ENCODE results near the gene SLC28A1.
A peak's percentile ranks its signal among the peaks of the same experiment; 100 is the strongest.

The SLC28A1 gene

GRCh38 chr15:84888639-84889038 is 4.2 kb downstream of the SLC28A1 start:
- TF ChIP-seq CTCF (IDR thresholded peaks at IDR 0.05; ENCODE audit: low read depth, low read length): no peak

GRCh38 chr15:84889313-84889990 is 5.0 kb downstream of the SLC28A1 start:
- DNase-seq: peak; percentile 30
- TF ChIP-seq CTCF (IDR thresholded peaks at IDR 0.05; ENCODE audit: low read depth, low read length): no peak
- Histone ChIP-seq H3K27ac (peak overlapping the region; percentile 63), H3K4me3 (ENCODE audit: low read depth, low read length) (no peak overlapping the region), H3K27me3 (ENCODE audit: insufficient read depth, low read depth, severe bottlenecking) (no peaks in the 10 kb centered on the region), H3K9me3 (ENCODE audit: severe bottlenecking) (no peaks in the 10 kb centered on the region), H3K36me3 (no peaks in the 10 kb centered on the region)

More at GRCh38 chr15:84888639-84889038, 4.2 kb downstream of the SLC28A1 start:
- H3K4me3 ChIP-seq (ENCODE audit: low read depth, low read length): no peak overlapping the region
- H3K27ac ChIP-seq: peak overlapping the region; percentile 63
- peak; percentile 83 for DNase-seq
- H3K27me3 ChIP-seq (ENCODE audit: insufficient read depth, low read depth, severe bottlenecking): no peaks in the 10 kb centered on the region
- H3K36me3 ChIP-seq: no peaks in the 10 kb centered on the region
- no peaks in the 10 kb centered on the region for H3K9me3 ChIP-seq (ENCODE audit: severe bottlenecking)

GRCh38 chr15:84889991-84890669 is 5.7 kb downstream of the SLC28A1 start:
- DNase-seq: no peak
- TF ChIP-seq CTCF (IDR thresholded peaks at IDR 0.05; ENCODE audit: low read depth, low read length): no peak
- no peaks in the 10 kb centered on the region for H3K36me3 ChIP-seq
- H3K9me3 ChIP-seq (ENCODE audit: severe bottlenecking): no peaks in the 10 kb centered on the region
- H3K4me3 ChIP-seq (ENCODE audit: low read depth, low read length): no peak overlapping the region
- no peaks in the 10 kb centered on the region for H3K27me3 ChIP-seq (ENCODE audit: insufficient read depth, low read depth, severe bottlenecking)
- H3K27ac ChIP-seq: no peak overlapping the region

GRCh38 chr15:84890670-84891162 is 6.3 kb downstream of the SLC28A1 start:
- H3K9me3 ChIP-seq (ENCODE audit: severe bottlenecking): no peaks in the 10 kb centered on the region
- H3K4me3 ChIP-seq (ENCODE audit: low read depth, low read length): no peak overlapping the region
- no peak for TF ChIP-seq CTCF (IDR thresholded peaks at IDR 0.05; ENCODE audit: low read depth, low read length)
- DNase-seq: no peak
- no peaks in the 10 kb centered on the region for H3K27me3 ChIP-seq (ENCODE audit: insufficient read depth, low read depth, severe bottlenecking)
- H3K27ac ChIP-seq: no peak overlapping the region
- no peaks in the 10 kb centered on the region for H3K36me3 ChIP-seq

- no peaks in the 10 kb centered on the region for H3K36me3 ChIP-seq
- H3K27ac ChIP-seq: no peak overlapping the region
- no peak for TF ChIP-seq CTCF (IDR thresholded peaks at IDR 0.05; ENCODE audit: low read depth, low read length)
- no peak overlapping the region for H3K4me3 ChIP-seq (ENCODE audit: low read depth, low read length)
- H3K9me3 ChIP-seq (ENCODE audit: severe bottlenecking): no peaks in the 10 kb centered on the region
- H3K27me3 ChIP-seq (ENCODE audit: insufficient read depth, low read depth, severe bottlenecking): no peaks in the 10 kb centered on the region
- no peak for DNase-seq
These were observed 6.9 kb downstream of the SLC28A1 start for GRCh38 chr15:84891339-84891738.
